Astrocyte (in vitro differentiated cells and primary cell): ENCODE data around the gene ALK. TPM values are rescaled to one million over a fixed set of nuclear protein-coding genes. Genes with fewer than 3 reads are reported as not detected.

Source experiments
- DNase-seq: peaks from one replicate; pipeline ENCODE4 v3.0.0-alpha.2; 2010; ENCODE audit warnings: low read depth
- FAIRE-seq: peaks from 2 replicates; lab custom pipeline; 2011; peaks lifted over from hg19 to GRCh38; lab: Jason Lieb, UNC
- H2AFZ ChIP-seq: 2 replicates; pipeline ENCODE4 v1.6.0; 2012; ENCODE audit warnings: low read depth, low read length, inconsistent platforms
- H3K27ac ChIP-seq: 2 replicates; pipeline ENCODE4 v1.5.1; 2011; ENCODE audit warnings: low read depth, low read length, inconsistent platforms
- H3K27me3 ChIP-seq: 2 replicates; pipeline ENCODE4 v1.6.0; 2011; ENCODE audit warnings: low read length, inconsistent platforms; ENCODE audit not compliant: insufficient read depth
- H3K36me3 ChIP-seq: 2 replicates; pipeline ENCODE4 v1.5.1; 2011; ENCODE audit warnings: low read length, inconsistent platforms; ENCODE audit not compliant: insufficient read depth
- H3K4me1 ChIP-seq: 2 replicates; pipeline ENCODE4 v1.5.1; 2011; ENCODE audit warnings: low read length, inconsistent platforms; ENCODE audit not compliant: insufficient read depth
- H3K4me2 ChIP-seq: 2 replicates; pipeline ENCODE4 v1.6.0; 2012; ENCODE audit warnings: low read length, inconsistent platforms
- H3K4me3 ChIP-seq: 2 replicates; pipeline ENCODE4 v1.5.1; 2011; ENCODE audit warnings: low read depth, mild to moderate bottlenecking, low read length, inconsistent platforms; ENCODE audit not compliant: insufficient read depth
- H3K79me2 ChIP-seq: 2 replicates; pipeline ENCODE4 v1.6.0; 2012; ENCODE audit warnings: mild to moderate bottlenecking, low read length, inconsistent platforms; ENCODE audit not compliant: insufficient read depth
- H3K9ac ChIP-seq: 2 replicates; pipeline ENCODE4 v1.6.0; 2012; ENCODE audit warnings: mild to moderate bottlenecking, low read length, inconsistent platforms
- H3K9me3 ChIP-seq: 2 replicates; pipeline ENCODE4 v1.5.1; 2012; ENCODE audit warnings: low read depth, mild to moderate bottlenecking, low read length, inconsistent platforms; ENCODE audit not compliant: insufficient read depth
- H4K20me1 ChIP-seq: 2 replicates; pipeline ENCODE4 v1.6.0; 2012; ENCODE audit warnings: low read length, inconsistent platforms; ENCODE audit not compliant: insufficient read depth
- H3K27ac Mint-ChIP-seq: one replicate; pipeline ENCODE4 v1.8.0; 2021; ENCODE audit warnings: mild to moderate bottlenecking, mixed read lengths; ENCODE audit not compliant: unreplicated experiment
- H3K27me3 Mint-ChIP-seq: one replicate; pipeline ENCODE4 v1.8.0; 2021; ENCODE audit warnings: low read depth, mixed read lengths; ENCODE audit not compliant: unreplicated experiment
- H3K36me3 Mint-ChIP-seq: one replicate; pipeline ENCODE4 v1.8.0; 2021; ENCODE audit warnings: low read depth, mixed read lengths; ENCODE audit not compliant: unreplicated experiment
- H3K4me1 Mint-ChIP-seq: one replicate; pipeline ENCODE4 v1.8.0; 2021; ENCODE audit warnings: low read depth, mixed read lengths; ENCODE audit not compliant: unreplicated experiment
- H3K4me3 Mint-ChIP-seq: one replicate; pipeline ENCODE4 v1.8.0; 2021; ENCODE audit warnings: mild to moderate bottlenecking, moderate library complexity, mixed read lengths; ENCODE audit not compliant: unreplicated experiment
- H3K9me3 Mint-ChIP-seq: one replicate; pipeline ENCODE4 v1.8.0; 2021; ENCODE audit warnings: mild to moderate bottlenecking, mixed read lengths; ENCODE audit not compliant: unreplicated experiment
- CTCF ChIP-seq: IDR thresholded peaks from 2 replicates; pipeline ENCODE4 v1.5.1; 2011; ENCODE audit warnings: low read depth, mild to moderate bottlenecking, inconsistent platforms, low read length, moderate library complexity; ENCODE audit not compliant: insufficient read depth
- EZH2 ChIP-seq: IDR thresholded peaks from 2 replicates; pipeline ENCODE4 v1.6.1; 2012; ENCODE audit warnings: mild to moderate bottlenecking, low read length, inconsistent platforms; ENCODE audit not compliant: insufficient read depth
- total RNA-seq: library from RNA; stranded (reverse); gene quantifications from 2 replicates; pipeline ENCODE4 v1.2.1, GENCODE V29; 2021

The ALK gene
- total RNA-seq, 1 donor from 2014 or later, result 0.16 TPM

GRCh38 chr2:29405266-29405665 lies 516.1 kb downstream of the ALK start:
- Histone ChIP-seq H4K20me1 (no peaks in the 10 kb centered on the region), H3K36me3 (no peaks in the 10 kb centered on the region), H3K9me3 (no peaks in the 10 kb centered on the region), H3K4me2 (no peak overlapping the region), H2AFZ (no peak overlapping the region), H3K79me2 (no peaks in the 10 kb centered on the region), H3K4me3 (no peak overlapping the region), H3K27ac (no peak overlapping the region), H3K4me1 (no peaks in the 10 kb centered on the region), H3K9ac (no peak overlapping the region), H3K27me3 (no peaks in the 10 kb centered on the region)
- H3K4me3 Mint-ChIP-seq, result no peak overlapping the region
- no peaks in the 10 kb centered on the region for H3K36me3 Mint-ChIP-seq
- peaks cover 22% of the 10 kb centered on the region for H3K27me3 Mint-ChIP-seq
- no peak for TF ChIP-seq CTCF
- no peak for TF ChIP-seq EZH2
- H3K4me1 Mint-ChIP-seq, result peaks cover 5% of the 10 kb centered on the region
- no peak overlapping the region for H3K27ac Mint-ChIP-seq
- DNase-seq (no peak), FAIRE-seq (no peak)
- H3K9me3 Mint-ChIP-seq, result peaks cover 5% of the 10 kb centered on the region

- Histone ChIP-seq H3K27ac (no peak overlapping the region), H3K27me3 (no peaks in the 10 kb centered on the region), H3K4me3 (no peak overlapping the region), H3K36me3 (no peaks in the 10 kb centered on the region), H3K9me3 (no peaks in the 10 kb centered on the region), H4K20me1 (no peaks in the 10 kb centered on the region), H3K4me2 (no peak overlapping the region), H3K4me1 (peaks cover 20% of the 10 kb centered on the region), H3K79me2 (no peaks in the 10 kb centered on the region), H2AFZ (no peak overlapping the region), H3K9ac (no peak overlapping the region)
- DNase-seq (no peak), FAIRE-seq (no peak)
- peaks cover 9% of the 10 kb centered on the region for H3K27me3 Mint-ChIP-seq
- peaks cover 17% of the 10 kb centered on the region for H3K4me1 Mint-ChIP-seq
- H3K36me3 Mint-ChIP-seq, result no peaks in the 10 kb centered on the region
- peaks cover 5% of the 10 kb centered on the region for H3K9me3 Mint-ChIP-seq
- TF ChIP-seq CTCF, result no peak
- TF ChIP-seq EZH2, result no peak
- no peak overlapping the region for H3K4me3 Mint-ChIP-seq
- H3K27ac Mint-ChIP-seq, result no peak overlapping the region
Measured at GRCh38 chr2:29401994-29402393, 519.4 kb downstream of the ALK start.

- FAIRE-seq (no peak), DNase-seq (no peak)
- Histone ChIP-seq H3K4me1 (peaks cover 22% of the 10 kb centered on the region), H3K4me3 (no peak overlapping the region), H4K20me1 (no peaks in the 10 kb centered on the region), H3K79me2 (no peaks in the 10 kb centered on the region), H3K9me3 (no peaks in the 10 kb centered on the region), H3K4me2 (no peak overlapping the region), H3K9ac (no peak overlapping the region), H3K36me3 (no peaks in the 10 kb centered on the region), H2AFZ (no peak overlapping the region), H3K27me3 (no peaks in the 10 kb centered on the region), H3K27ac (no peak overlapping the region)
- Mint-ChIP-seq H3K4me3 (no peak overlapping the region), H3K4me1 (peaks cover 17% of the 10 kb centered on the region), H3K9me3 (peaks cover 5% of the 10 kb centered on the region), H3K36me3 (no peaks in the 10 kb centered on the region), H3K27ac (no peak overlapping the region), H3K27me3 (peaks cover 10% of the 10 kb centered on the region)
- TF ChIP-seq CTCF (no peak), EZH2 (no peak)
Measured at GRCh38 chr2:29400930-29401653, 520.3 kb downstream of the ALK start.
